Measurements from ENCODE around the gene CABLES2. TPM values are rescaled to one million over a fixed set of nuclear protein-coding genes. Genes with fewer than 3 reads are reported as not detected.

CABLES2 gene
- total and polyA plus RNA-seq, 2 of the 4 experiments (the other 2 are of a cell fraction): 1.4 to 5.1 TPM

DNA sequence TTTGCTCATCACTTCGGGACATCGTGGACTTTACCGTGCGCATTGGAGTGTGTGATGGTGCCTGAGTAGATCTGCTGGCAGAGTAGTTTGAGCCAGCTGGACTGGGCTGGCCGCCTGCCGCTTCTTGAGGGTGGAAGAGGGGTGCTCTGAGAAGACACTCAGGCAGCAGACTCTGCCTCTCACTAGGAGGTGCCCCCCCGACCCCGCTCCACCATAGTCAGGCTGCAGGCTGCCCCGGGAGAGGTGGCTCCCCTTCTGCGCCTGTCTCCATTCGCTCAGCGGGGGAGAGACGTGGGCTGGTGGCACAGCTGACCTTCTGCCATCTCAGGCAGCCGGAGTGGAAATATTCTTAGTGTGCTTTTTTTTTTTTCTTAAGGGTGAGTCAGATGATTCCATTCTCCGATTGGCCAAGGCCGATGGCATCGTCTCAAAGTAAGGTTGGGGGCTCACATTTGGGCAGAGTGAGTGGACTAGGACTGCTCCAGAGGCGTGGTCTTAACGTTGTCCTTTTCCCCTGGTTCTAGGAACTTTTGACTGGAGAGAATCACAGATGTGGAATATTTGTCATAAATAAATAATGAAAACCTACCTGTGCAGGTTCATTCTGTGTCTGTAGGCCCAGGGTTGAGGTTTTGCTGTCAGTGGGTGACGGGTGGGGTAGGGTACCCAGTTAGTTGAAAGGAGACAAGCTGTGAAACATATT is 19.0 kb downstream of the CABLES2 start:
- CTCF ChIA-PET: no interaction called here

More for the DNA sequence above, 19.0 kb downstream of the CABLES2 start:
- WGBS, 2 experiments (ENCODE audit: extremely low coverage in 2 of 2, insufficient read length in 1 of 2): 83% methylated on average over 6 of the region's 20 CpGs; no CpG with 5 or more reads in 1 of the 2 experiments
- peaks cover 5% of the 10 kb centered on the region for H3K4me1 ChIP-seq (ENCODE audit: control insufficient read depth, insufficient read depth, low read length)
- no peak overlapping the region for H2BK120ac ChIP-seq (ENCODE audit: low read depth, low read length)
- peak overlapping the region; percentile 96 for H3K9ac ChIP-seq (ENCODE audit: low read depth, low read length)
- H2AK5ac ChIP-seq (ENCODE audit: low read depth, low read length): peak overlapping the region; percentile 98; the same call in 1 of the 2 replicates
- DNase-seq: no peak
- H3K4ac ChIP-seq (ENCODE audit: low read depth, low read length): peak overlapping the region; percentile 94
- H3K27ac ChIP-seq (ENCODE audit: insufficient read depth, low read length): peak overlapping the region; percentile 31; the same call in 1 of the 2 replicates
- peak overlapping the region; percentile 61; the same call in 1 of the 2 replicates for H3K56ac ChIP-seq (ENCODE audit: extremely low read depth, insufficient read depth, low read length)
- peaks cover 30 to 49% of the 10 kb centered on the region in 2 experiments for H3K79me1 ChIP-seq (ENCODE audit: low read depth in 1 of 2, low read length in 2 of 2)
- H3K4me2 ChIP-seq (ENCODE audit: low read depth, low read length): peak overlapping the region; percentile 95
- peak overlapping the region; percentile 48 for H3K14ac ChIP-seq (replicated peaks; ENCODE audit: low read depth, low read length)
- peak overlapping the region; percentile 92 for H3K4me3 ChIP-seq (ENCODE audit: insufficient read depth, low read depth, low read length)
- H3K23ac ChIP-seq (ENCODE audit: low read depth, low read length): peak overlapping the region; percentile 81; the same call in 1 of the 2 replicates
- POLR2A ChIA-PET (ENCODE audit: unreplicated experiment): interaction anchor here (0.7 kb wide), 1 partner anchor 235 kb away, joined by 3 read pairs; no protein-coding TSS in a partner anchor
- peak overlapping the region in 1 of 2 experiments; percentile 76; a peak in 1 of 4 replicates for H4K8ac ChIP-seq (ENCODE audit: low read depth in 2 of 2, low read length in 2 of 2)
- peak overlapping the region; percentile 71; the same call in 1 of the 2 replicates for H4K91ac ChIP-seq (ENCODE audit: insufficient read depth, low read depth, low read length)
- no peak overlapping the region for H2BK5ac ChIP-seq (ENCODE audit: low read depth, low read length, poor library complexity, severe bottlenecking)
- H2AFZ ChIP-seq (replicated peaks; ENCODE audit: low read length, poor library complexity): peak overlapping the region; percentile 10
- no peak overlapping the region for H4K5ac ChIP-seq (ENCODE audit: low read depth, low read length)
- no peak overlapping the region for H3K18ac ChIP-seq (ENCODE audit: low read depth, low read length)
- peaks cover 39% of the 10 kb centered on the region for H4K20me1 ChIP-seq (ENCODE audit: insufficient read depth, low read length)
- peak overlapping the region; percentile 95 for H2AK9ac ChIP-seq (replicated peaks; ENCODE audit: low read depth, low read length, poor library complexity)
- no peaks in the 10 kb centered on the region for H3K27me3 ChIP-seq (ENCODE audit: control insufficient read depth, insufficient read depth, low read length)
- H2BK20ac ChIP-seq (ENCODE audit: low read depth, low read length): no peak overlapping the region
- in situ Hi-C loops (cut with MboI; ENCODE audit: low sequenced_read_pairs): loop anchor here (25.0 kb wide), 1 partner anchor 376 kb away; no protein-coding TSS in a partner anchor
- H2BK15ac ChIP-seq (ENCODE audit: low read depth, low read length): no peak overlapping the region
- no peaks in the 10 kb centered on the region for H3K9me3 ChIP-seq (ENCODE audit: control insufficient read depth, insufficient read depth, low read length)
- ATAC-seq (ENCODE audit: low read depth): no peak
- peaks cover 36% of the 10 kb centered on the region for H3K36me3 ChIP-seq (ENCODE audit: control insufficient read depth, insufficient read depth, low read length)
- BruUV-seq (replicated peaks): no TSS peak
- 0 out of 2 replicates have a peak, but pooled peaks cover 4% of the 10 kb centered on the region for H3K9me1 ChIP-seq (ENCODE audit: insufficient read depth, low read length)
- dilution Hi-C loops (cut with HindIII; ENCODE audit: low sequenced_read_pairs, unreplicated experiment): loop anchor here (25.0 kb wide), 1 partner anchor 101 kb away; no protein-coding TSS in a partner anchor
- no peak for TF ChIP-seq POLR2A (IDR thresholded peaks at IDR 0.05; ENCODE audit: low read depth, low read length)
- TF ChIP-seq SMC3 (IDR thresholded peaks at IDR 0.05; ENCODE audit: low read depth, low read length): no peak
- TF ChIP-seq, protein P1, sequence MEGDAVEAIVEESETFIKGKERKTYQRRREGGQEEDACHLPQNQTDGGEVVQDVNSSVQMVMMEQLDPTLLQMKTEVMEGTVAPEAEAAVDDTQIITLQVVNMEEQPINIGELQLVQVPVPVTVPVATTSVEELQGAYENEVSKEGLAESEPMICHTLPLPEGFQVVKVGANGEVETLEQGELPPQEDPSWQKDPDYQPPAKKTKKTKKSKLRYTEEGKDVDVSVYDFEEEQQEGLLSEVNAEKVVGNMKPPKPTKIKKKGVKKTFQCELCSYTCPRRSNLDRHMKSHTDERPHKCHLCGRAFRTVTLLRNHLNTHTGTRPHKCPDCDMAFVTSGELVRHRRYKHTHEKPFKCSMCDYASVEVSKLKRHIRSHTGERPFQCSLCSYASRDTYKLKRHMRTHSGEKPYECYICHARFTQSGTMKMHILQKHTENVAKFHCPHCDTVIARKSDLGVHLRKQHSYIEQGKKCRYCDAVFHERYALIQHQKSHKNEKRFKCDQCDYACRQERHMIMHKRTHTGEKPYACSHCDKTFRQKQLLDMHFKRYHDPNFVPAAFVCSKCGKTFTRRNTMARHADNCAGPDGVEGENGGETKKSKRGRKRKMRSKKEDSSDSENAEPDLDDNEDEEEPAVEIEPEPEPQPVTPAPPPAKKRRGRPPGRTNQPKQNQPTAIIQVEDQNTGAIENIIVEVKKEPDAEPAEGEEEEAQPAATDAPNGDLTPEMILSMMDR (conservative IDR thresholded peaks at IDR 0.05; ENCODE audit: low read depth, low read length): no peak
- intact Hi-C loops (cut with micrococcal nuclease): loop anchor here (10.0 kb wide), 1 partner anchor 373 kb away; no protein-coding TSS in a partner anchor

Measured in IMR-90 (cell line).